HG02981 (cell line): ENCODE measurements around the gene SCAPER.

ENCODE experiments used
- ATAC-seq: cut with Tn5 transposase; IDR thresholded peaks from one replicate; pipeline ENCODE4 v1.9.1; 2021; ENCODE audit warnings: mild to moderate bottlenecking, moderate library complexity; ENCODE audit not compliant: unreplicated experiment

The SCAPER gene

DNA sequence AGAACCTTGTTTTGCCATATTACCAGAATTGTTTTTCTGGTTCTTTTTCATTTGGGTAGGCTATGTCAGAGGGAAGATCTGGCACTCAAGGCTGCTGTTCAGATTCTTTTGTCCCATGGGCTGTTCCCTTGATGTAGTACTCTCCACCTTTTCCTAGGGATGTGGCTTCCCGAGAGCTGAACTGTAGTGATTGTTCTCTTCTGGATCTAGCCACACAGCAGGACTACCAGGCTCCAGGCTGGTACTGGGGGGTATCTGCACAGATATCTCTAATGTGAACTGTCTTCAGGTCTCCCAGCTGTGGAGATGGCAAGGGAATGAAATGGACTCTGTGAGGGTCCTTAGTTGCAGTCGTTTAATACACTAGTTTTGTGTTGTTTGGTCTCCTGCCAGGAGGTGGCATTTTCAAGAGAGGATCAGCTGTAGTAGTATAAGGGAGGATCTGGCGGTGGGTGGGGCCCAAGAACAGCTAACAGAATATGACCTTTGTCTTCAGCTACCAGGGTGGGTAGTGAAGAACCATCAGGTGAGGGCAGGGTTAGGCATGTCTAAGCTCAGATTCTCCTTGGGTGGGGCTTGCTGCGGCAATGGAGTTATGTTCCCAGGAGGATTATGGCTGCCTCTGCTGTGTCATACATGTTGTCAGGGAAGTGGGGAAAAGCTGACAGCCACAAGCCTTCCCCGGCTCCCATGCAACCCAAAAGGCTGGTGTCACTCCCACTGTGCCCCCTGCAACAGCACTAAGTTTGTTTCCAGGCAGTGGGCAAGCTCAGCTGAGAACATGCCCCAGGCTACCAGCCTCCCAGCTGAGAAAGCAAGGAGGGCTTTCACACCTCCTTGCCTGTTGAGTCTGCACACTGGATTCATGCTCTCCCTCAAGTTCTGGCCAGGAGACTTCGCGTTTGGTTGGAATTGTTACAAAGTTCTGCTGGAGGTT is 316.1 kb downstream of the SCAPER start:
- ATAC-seq = no peak

DNA sequence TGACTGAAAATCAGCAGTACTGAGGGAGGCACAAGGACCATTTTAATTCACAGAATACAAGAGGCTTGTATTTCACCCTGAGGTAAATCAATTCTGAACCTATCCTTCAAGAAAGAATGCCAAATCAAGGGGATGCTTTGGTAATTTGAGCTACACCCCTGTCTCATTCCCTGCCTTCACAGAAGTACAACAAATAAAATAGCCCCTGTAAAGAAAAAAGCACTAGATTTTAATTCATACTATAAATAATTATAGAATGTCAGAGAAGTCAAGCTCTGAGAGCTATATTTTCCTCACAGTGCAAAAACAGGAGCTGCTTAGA is 319.6 kb downstream of the SCAPER start:
- no peak for ATAC-seq

DNA sequence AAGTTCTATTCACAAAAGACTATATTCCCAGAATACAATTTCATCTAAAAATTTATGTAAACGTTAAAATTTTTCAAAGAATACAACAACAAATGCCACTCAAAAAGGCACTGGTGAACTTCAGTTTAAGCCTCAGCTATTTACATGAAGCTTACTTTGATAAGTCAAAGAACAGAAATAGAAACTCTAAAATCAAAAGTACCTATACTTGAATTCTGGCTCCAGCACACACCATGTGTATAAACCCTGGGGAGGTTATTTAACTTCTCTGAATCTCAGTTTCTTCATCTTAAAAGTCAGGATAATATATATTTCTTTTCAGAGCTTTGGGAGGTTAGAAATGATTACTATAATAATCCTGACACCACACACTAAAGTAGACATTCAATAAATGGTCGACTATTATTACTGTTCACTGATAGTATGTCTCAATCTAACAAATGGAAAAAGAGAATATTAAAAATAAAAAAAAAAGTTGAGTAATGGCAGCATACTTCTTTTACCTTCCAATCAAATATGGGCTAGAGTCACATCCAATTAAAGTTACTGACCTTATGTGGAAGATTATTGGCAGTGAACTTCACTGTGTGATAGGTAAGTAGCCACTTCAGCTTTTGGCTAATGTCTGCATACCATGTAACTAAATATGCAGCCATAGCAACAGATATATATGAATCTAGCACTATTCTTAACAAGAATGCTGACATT is 320.1 kb downstream of the SCAPER start:
- no peak for ATAC-seq

DNA sequence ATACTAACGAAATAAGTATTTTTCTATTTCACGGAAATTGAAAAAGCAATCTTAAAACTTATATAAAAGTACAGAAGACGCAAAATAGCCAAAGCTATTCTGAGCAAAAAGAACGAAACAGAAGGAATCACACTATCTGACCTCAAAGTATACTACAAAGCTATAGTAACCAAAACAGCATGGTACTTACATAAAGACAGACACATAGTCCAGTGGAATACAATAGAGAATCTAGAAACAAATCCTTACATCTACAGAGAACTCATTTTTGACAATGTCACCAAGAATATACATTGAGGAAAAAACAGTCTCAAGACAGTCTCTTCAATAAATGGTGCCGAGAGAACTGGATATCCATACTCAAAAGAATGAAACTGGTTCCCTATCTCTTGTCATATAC is 322.6 kb downstream of the SCAPER start:
- no peak for ATAC-seq

DNA sequence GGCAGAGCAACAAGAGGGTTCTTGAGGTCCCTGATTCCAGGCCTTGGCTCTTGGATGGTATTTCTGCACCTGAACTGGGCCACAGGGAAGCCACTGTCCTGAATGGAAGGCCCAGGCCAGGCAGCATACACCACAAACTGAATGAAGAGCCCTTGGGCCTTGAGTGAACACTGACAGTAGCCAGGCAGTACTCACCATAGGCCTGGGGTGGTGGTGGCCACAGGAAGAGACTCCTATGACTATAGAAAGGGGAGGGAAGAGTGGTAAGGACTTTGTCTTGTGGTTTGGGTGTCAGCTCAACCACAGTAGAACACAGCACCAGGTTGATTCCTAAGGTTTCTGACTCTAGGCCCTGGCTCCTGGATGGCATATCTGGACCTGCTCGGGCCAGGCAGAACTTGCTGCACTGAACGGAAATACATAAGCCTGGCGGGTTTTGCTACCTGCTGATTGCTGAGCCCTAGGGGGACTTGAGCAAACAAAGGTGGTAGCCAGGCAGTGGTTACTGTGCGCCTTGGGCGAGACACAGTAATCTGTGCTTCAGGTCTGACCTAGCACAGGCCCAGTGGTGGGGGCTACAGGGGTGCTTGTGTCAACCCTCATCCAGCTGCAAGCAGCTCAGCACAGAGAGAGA is 327.1 kb downstream of the SCAPER start:
- no peak for ATAC-seq

DNA sequence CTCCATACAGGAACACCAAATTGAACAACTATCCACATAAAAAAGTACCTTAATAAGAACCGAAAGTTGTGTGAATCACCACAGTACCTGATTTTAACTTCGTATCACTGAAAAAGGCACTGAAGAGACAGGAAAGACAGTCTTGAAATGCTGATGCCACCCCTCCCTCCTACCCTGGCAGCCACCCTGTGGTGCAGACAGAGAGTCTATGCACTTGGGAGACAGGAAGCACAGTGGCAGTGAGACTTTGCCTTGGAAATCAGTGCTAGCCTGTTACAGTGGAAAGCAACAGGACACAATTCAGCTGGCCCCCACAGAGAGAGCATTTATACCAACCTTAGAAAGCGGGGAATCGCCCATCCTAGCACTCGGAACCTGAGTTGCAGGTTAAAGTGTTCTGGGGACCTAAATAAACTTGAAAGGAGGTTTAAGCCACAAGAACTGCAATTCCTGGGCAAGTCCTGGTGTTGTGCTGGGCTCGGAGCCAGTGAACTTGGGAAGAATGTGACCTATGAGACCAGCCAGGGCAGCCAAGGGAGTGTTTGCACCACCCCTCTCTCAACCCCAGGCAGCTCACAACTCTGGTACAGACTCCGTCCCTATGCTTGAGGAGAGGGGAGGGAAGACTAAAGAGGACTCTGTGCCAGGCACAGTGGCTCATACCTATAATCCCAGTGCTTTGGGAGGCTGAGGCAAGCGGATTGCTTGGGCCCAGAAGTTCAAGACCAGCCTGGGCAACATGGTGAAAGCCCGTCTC is 328.4 kb downstream of the SCAPER start:
- no peak for ATAC-seq

DNA sequence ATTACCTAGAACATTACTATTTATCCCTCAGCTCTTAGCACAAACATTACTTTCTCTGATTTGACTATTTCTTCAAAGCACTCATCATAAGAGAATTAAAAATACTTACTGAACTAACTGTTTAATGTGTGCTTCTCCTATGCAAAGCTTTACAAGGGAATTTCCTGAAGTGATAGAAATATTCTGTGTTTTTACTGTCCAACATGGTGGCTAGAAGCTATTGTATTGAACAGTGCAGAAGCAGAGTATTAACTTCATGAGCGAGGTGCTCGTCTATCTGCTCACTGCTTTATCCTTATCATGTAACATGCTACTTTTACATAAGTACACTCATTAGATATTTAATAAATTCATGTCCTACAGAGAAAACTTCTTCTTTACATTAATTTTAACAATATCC is 329.5 kb downstream of the SCAPER start:
- peak; percentile 19 for ATAC-seq

DNA sequence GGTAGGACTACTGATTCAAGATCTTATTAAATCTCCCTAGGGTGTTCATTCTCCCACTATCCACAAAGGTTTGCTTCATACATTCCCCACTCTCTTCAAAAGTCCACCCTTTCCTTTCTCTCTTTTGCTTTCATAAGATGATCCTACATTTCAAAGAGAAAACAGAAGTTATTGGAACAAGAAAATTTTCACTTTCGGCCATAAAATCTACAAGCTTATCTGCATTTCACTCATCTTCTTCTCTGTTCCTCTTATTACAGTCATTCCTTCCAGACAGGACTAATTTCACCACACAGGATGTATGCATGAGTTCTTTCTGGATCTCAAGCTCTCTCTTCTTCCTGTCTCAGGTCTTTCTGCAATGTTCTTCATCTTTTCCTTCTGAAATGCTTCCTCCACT is 329.9 kb downstream of the SCAPER start:
- peak; percentile 90 for ATAC-seq

DNA sequence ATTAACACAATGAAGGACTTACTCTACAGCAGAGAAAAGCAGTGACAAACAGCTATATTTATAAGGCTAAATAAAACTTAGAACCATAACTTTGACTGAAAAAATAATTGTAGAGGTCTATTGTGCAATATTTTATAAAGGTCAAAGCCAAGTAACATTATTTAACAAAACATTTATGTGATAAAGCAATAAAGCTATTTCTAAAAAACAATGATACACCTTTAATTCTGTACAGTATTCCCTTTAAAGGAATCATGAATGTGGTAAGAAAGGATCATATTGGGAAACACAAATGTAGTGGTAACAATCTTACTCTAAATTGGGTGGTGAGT is 332.2 kb downstream of the SCAPER start:
- no peak for ATAC-seq

DNA sequence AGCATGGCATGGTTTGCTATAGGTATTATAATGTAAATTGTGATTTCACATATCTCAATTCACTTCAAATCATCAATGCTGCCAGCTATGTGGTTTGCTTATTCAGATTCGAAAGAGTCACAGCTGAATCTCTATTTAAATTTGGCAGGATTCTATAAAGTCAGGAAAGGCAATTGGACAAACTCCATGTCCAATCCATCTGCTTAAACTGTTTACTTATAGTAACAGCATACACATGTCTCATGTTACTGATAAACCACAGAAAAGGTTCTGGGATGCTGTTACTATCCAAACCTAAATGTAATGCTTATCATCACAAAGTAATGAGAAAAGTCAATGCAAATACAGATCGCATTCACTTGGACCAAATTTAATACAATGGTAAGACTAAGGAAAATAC is 338.9 kb downstream of the SCAPER start:
- ATAC-seq = no peak

DNA sequence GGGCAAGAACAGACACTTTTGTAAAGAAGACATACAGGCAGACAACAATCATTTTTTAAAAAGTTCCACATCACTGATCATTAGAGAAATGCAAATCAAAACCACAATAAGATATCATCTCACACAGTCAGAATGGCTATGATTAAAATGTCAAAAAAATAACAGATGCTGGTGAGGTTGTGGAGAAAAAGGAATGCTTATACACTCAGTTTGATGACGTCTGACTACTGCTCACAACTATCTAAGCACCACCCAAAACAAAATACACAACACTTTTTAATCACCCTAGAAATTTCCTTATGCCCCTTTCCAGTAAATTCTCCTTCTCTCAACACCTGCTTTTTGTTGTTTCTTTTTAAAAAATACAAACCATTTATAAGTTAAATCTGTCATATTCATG is 339.8 kb downstream of the SCAPER start:
- ATAC-seq = no peak

DNA sequence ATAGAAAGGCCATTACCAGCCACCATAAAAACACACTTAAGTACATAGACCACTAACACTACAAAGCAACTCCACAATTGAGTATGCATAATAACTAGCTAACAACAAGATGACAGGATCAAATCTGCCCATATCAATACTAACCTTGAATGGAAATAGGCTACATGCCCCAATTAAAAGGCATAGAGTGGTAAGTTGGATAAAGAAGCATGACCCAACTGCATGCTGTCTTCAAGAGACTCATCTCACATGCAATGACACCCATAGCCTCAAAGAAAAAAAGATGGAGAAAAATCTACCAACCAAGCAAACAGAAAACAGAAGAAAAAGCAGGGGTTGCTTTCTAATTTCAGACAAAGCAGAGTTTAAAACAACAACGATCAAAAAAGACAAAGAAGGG is 349.9 kb downstream of the SCAPER start:
- ATAC-seq = no peak

DNA sequence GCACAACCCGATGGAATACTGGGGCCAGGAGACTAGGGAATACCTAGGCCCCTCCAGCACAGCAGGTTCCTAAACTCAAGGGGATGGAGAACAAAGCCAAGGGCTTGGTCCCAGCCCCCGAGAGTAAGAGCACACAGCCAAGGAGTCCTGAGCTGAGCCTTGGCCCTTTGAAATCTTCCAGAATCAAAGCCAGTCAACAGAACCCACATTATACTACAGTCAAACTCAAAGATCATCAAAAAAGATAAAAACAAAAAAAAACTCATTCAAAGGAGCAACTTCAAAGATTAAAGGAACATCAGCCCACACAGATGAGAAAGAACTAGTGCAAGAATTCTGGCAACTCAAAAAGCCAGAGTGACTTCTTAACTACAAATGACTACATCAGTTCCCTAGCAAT is 351.6 kb downstream of the SCAPER start:
- ATAC-seq = no peak

DNA sequence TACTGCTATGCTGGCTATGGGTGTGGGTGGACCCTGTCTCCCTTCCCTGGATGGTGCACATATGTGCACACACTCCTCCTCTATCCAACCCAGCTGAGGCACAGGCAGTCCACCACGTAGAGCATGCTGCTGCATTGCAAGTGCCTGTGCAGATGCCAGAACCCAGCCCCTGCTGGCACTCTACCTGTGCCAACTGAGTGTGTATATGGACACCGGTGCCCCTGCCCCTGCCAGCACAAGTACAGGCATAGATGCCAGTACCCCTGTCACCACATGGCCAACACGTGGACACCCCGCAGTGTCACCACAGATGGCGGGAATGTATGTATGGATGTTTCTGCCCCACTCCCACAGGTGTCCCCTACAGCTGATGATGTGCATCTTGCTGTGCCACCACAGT is 352.0 kb downstream of the SCAPER start:
- ATAC-seq = no peak

DNA sequence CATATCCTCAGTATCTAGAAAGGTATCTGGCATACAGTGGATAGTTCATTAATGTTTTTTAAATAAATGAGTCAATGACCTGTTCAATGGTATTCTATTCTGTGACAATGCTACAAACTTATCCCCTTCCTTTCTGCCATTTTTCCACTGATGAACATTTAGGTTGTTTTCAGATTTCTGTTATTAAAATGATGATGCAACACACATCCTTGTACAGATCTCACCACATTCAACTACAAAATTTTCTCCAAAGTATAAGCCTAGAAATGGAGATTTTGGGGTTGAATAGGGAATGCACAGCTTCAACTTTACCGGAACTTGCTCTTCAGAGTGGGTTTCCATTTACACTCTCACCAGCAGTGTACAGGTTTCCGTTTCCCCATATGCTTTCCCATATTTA is 358.3 kb downstream of the SCAPER start:
- ATAC-seq = no peak

DNA sequence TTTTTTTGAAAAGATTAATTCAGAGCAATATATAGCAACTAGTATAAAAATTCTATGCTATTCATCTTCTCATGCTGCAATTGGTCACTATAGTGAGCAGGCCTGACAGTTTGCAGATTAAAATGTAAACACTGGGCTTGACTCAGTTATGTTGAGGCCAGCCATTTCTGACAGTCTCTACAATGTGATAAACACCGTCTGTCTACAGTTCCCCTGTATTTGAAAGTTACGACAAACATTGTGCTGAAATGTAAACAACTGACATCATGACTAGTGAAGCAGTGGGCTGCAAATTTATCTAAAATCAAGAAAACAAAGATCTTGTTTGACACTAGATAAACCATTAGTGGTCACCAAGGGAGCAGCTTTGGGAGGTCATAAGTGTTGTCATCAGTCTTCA is 371.1 kb downstream of the SCAPER start:
- no peak for ATAC-seq

DNA sequence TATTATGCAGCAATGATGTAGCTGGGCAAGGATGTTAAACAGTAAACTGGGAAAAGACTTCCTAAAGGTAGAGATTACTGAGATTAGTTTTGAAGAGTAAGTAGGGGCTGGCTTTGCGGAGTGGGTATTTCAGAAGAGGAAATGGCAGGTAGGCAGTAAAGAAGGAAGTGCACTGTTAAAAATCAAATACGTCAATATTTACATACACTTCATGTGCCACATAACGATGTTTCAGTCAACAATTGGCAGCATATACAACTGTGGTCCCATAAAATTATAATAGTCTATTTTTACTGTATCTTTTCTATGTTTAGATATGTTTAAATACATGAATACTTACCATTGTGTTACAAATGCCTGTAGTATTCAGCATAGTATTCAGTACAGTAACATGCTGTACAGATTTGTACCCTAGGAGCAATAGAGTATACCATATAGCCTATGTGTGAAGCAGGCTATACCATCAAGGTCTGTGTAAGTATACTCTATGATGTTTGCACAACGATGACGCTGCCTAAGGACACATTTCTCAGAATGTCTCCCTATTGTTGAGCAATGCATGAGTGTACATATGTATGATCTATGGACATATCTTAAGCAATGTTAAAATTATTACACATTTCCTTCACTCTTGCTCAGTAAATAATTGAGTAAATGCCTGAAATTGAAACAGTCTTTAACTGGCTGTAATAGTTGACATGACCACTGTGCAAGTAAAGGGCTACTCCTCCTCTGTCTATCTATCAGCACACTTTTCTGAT is 371.9 kb downstream of the SCAPER start:
- ATAC-seq = no peak

DNA sequence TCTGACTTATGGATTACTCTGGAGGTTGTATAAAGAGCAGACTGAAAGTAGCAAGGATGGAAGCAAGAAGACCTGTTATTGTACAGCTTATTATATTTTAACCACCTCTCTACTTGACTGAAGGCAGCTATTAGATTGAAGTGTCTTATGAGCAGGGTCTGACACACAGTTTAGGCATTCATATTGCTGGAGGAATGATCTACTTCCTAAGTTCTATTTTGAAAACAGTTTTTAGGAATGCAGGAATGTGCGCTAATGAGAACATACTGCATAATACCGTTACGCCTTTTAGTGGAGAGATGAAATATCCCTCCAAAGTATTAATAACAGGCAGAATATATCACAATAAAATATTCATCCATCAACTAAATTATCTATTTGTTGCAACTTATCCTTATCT is 375.2 kb downstream of the SCAPER start:
- no peak for ATAC-seq

DNA sequence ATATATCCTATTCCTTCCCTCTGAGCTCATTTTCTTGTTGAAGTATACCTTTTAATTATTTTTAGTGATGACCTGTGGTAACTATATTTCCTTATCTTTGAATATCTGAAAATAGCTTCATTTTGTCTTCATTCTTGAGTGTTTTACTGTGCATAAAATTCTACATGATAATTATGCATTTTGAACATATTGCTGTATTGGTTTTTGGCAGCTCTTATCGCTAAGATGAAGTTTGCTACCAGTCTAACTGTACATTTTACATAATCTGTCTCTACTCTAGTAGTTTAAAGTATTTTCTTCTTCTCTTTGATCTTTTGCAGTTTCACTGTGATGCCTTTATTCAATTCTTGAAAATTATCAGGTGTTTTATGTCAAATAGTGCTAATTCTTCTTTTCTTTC is 379.0 kb downstream of the SCAPER start:
- ATAC-seq = no peak

DNA sequence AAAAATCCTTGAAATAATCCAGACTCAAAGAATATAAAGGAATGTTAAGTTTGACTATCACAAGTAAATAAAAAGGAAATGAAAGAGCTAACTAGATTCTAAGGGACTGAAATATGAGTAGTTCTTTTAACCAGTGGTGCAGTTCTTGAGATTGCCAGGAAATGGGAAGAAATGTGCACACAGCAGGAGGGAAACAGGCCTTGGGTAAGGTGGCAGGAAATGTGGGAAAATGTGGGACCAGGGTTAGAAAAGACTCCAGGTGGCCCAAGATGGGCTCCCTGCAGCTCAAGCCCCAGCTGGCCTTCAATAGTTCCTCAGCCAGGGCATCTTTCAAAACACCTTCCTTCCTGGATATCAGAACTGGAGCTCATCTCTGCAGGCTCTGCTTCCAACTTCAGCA is 387.2 kb downstream of the SCAPER start:
- no peak for ATAC-seq

DNA sequence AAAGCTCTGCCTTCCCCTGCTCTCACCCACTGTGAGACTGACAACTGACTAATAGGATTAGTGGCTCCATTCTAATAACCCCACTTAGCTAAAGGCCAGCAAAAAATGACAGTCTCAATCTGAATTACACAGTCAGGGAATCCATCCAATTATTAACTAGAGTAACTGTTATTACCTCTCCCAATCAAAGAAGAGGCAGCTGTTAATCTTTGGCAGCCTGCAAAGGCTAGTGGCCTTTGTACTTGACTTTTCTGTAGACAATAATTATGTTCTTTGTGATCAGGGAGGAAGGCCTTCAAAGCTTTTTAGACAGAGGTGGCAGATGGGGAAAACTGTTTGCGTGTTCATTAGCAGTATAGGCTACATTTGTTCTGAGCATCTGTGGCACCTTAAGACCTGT is 390.9 kb downstream of the SCAPER start:
- ATAC-seq = no peak
